ENCODE measurements around the gene BCDIN3D.

DNA sequence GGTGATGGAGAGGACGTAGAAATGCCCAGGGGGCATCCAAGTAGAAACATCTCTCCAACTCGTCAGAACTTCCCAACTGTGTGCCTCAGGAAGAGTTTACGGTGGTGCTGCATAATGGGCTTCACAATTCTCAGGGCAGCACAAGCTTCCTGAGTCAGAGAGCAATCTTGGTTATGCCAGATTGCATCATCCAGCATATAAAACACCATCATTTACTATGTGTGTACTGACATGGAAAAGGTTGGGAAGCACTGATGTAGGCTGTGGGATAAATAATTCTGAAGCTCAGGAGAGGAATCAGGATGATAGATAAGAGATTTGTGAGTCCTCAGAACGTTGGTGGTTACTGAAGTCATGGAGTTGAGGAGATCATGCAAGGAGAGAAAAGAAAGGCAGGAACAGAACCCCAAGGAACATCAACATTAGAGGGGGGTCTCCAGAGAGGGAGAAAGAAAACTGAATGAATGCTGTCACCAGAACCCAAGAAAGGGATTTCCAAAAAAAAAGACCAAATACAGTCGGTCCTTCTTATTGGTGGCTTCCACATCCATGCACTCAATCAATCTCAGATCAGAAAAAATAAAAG lies 10.0 kb downstream of the BCDIN3D start:
- TF ChIP-seq CTCF (IDR thresholded peaks at IDR 0.05; ENCODE audit: low read depth, low read length, poor library complexity, severe bottlenecking) (no peak), EZH2phosphoT487 (IDR thresholded peaks at IDR 0.05; ENCODE audit: borderline replicate concordance, low read length) (no peak)

Data from DOHH2 (cell line).